ENCODE data around the gene CLEC16A.

The CLEC16A gene

DNA sequence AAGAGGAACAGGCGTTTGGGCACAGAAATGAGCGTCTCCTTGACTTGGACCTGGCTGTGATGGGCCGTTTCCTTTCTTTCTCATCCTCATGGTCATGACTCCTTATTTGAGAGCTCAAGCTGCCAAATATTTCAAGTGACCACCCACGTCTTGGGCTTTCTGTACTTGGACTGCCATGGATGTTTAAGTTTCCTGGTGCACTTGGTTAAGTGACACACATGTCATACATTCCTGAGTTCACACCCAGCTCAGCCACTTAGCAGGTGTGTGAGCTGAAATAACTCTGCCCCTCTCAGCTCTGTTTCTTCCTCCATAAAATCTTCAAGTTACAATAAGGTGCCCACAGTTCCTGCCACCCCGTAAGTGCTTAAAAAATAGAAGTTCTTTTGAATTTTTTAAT is 114.5 kb downstream of the CLEC16A start:
- ChIA-PET POLR2A (no interaction called here), CTCF (interaction anchor here (2.1 kb wide), 1 partner anchor 196 kb away, joined by 8 read pairs; the partner anchor contains the start of gene SOCS1)
- TF ChIP-seq, protein P1, sequence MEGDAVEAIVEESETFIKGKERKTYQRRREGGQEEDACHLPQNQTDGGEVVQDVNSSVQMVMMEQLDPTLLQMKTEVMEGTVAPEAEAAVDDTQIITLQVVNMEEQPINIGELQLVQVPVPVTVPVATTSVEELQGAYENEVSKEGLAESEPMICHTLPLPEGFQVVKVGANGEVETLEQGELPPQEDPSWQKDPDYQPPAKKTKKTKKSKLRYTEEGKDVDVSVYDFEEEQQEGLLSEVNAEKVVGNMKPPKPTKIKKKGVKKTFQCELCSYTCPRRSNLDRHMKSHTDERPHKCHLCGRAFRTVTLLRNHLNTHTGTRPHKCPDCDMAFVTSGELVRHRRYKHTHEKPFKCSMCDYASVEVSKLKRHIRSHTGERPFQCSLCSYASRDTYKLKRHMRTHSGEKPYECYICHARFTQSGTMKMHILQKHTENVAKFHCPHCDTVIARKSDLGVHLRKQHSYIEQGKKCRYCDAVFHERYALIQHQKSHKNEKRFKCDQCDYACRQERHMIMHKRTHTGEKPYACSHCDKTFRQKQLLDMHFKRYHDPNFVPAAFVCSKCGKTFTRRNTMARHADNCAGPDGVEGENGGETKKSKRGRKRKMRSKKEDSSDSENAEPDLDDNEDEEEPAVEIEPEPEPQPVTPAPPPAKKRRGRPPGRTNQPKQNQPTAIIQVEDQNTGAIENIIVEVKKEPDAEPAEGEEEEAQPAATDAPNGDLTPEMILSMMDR (IDR thresholded peaks at IDR 0.05; ENCODE audit: insufficient read depth, low read length, missing control alignments): no peak
- DNase-seq (ENCODE audit: low read depth, low spot score): no peak
- H3K4me3 ChIP-seq (ENCODE audit: low read depth, low read length): no peak overlapping the region

GRCh38 chr16:11059588-11059987 is 115.2 kb downstream of the CLEC16A start:
- no peak overlapping the region for H3K4me3 ChIP-seq (ENCODE audit: low read depth, low read length)
- DNase-seq (ENCODE audit: low read depth, low spot score): no peak
- ChIA-PET POLR2A (no interaction called here), CTCF (interaction anchor here (2.1 kb wide), 1 partner anchor 196 kb away, joined by 8 read pairs; the partner anchor contains the start of gene SOCS1)
- TF ChIP-seq, protein P1 (IDR thresholded peaks at IDR 0.05; ENCODE audit: insufficient read depth, low read length, missing control alignments): no peak

DNA sequence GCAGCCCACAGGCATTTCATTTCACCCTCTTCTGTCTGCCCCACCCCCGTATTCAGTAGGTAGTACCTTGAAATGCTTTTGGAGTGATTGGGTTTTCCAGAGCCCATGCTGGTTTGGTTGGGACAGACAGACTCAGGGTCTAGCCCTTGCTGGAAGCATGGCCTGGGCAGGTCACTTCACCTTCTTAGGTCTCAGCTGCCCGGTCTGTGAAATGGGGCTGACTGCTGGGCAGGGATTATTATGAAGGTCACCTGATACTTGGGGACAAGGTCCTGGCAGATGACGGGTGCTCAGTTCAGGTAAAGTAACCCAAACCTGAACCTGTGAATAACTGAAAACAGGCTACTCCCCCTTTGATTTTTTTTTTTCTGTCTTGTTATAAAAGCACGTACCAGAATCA is 116.0 kb downstream of the CLEC16A start:
- CTCF ChIA-PET: no interaction called here
- no peak for DNase-seq (ENCODE audit: low read depth, low spot score)
- TF ChIP-seq, protein P1 (IDR thresholded peaks at IDR 0.05; ENCODE audit: insufficient read depth, low read length, missing control alignments): no peak
- no peak overlapping the region for H3K4me3 ChIP-seq (ENCODE audit: low read depth, low read length)
- POLR2A ChIA-PET: no interaction called here

DNA sequence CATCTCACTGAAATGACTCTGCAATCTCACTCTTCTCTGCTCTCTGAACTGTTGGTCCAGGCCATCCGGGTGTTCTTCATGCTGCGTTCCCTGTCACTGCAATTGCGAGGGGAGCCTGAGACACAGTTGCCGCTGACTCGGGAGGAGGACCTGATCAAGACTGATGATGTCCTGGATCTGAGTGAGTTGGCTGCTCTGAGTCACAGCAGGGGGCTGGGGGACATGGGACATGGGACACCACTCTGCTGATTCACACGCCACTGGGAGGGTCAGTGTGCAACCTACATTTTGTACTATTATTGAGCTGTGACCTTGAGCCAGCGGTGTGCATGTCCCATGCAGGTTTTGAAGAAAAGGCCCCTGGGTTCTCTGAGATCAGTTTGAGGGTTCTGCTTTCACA is 116.5 kb downstream of the CLEC16A start:
- DNase-seq (ENCODE audit: low read depth, low spot score): no peak
- H3K4me3 ChIP-seq (ENCODE audit: low read depth, low read length): no peak overlapping the region
- ChIA-PET CTCF (interaction anchor here (1.2 kb wide), 1 partner anchor 81 kb away, joined by 3 read pairs; no protein-coding TSS in a partner anchor), POLR2A (no interaction called here)
- TF ChIP-seq, protein P1 (IDR thresholded peaks at IDR 0.05; ENCODE audit: insufficient read depth, low read length, missing control alignments): no peak

DNA sequence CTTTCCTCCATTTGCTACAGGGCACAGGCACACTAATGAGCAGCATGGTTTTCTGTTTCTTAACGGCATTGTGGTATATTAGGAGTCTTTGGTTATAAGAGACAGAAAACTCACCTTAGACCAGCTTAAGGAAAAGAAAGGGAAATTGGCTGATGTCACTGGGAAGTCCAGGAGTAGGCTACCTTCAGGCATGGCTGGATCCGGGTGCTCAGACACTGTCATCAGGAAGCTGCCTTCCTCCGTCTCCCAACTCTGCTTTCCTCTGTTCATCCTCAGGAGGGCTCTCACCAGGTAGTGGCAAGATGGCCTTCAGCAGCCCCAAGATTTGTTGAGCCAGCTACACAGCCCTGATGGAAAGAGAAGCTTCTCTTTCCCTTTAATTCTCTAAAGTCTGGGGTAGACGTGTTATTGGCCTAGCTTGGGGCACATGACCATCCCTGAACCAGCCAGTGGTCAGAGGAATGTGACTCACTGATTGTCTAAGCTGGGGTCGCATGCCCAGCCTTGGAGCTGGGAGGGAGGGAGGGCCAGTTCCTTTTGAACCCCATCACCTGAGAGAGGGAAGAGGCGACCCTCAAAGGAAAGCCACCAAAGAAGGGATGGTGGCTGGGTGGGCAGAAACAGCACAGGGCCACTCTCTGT is 117.4 kb downstream of the CLEC16A start:
- DNase-seq (ENCODE audit: low read depth, low spot score): no peak
- TF ChIP-seq, protein P1 (IDR thresholded peaks at IDR 0.05; ENCODE audit: insufficient read depth, low read length, missing control alignments): no peak
- POLR2A ChIA-PET: no interaction called here
- no peak overlapping the region for H3K4me3 ChIP-seq (ENCODE audit: low read depth, low read length)
- CTCF ChIA-PET: interaction anchor here (1.2 to 1.7 kb wide), 3 partner anchors 32 to 98 kb away, joined by 3 to 4 read pairs (median 3); no protein-coding TSS in a partner anchor

- no peak overlapping the region for H3K4me3 ChIP-seq (ENCODE audit: low read depth, low read length)
- ChIA-PET POLR2A (interaction anchor here (0.6 kb wide), 1 partner anchor 34 kb away, joined by 3 read pairs; no protein-coding TSS in a partner anchor), CTCF (interaction anchor here (0.7 to 1.7 kb wide), 2 partner anchors 30 to 193 kb away, joined by 3 read pairs; partner anchors contain the start of gene SOCS1)
- TF ChIP-seq, protein P1 (IDR thresholded peaks at IDR 0.05; ENCODE audit: insufficient read depth, low read length, missing control alignments): no peak
- no peak for DNase-seq (ENCODE audit: low read depth, low spot score)
Observed at GRCh38 chr16:11063448-11064201, 119.3 kb downstream of the CLEC16A start.
